Liver (tissue), 9 donors: Measurements from ENCODE around the gene PRR5L. TPM values are rescaled to one million over a fixed set of nuclear protein-coding genes. Genes with fewer than 3 reads are reported as not detected.

Experiments used
- DNase-seq: peaks from one replicate; pipeline ENCODE4 v3.0.0-alpha.2; 2017; ENCODE audit warnings: low spot score
- H3K27ac ChIP-seq, 2 donors: one replicate each; pipeline ENCODE4 v1.7.0; 2013; ENCODE audit warnings: inconsistent platforms in 2 of 2, low read length in 2 of 2, control low read depth in 1 of 2, low read depth in 1 of 2, mild to moderate bottlenecking in 1 of 2
- H3K27me3 ChIP-seq, 4 donors: one replicate each; pipeline versions ENCODE4 v1.6.1 to v1.7.0; 2013; ENCODE audit warnings: low read length in 3 of 4, inconsistent platforms in 1 of 4, mild to moderate bottlenecking in 1 of 4, moderate library complexity in 1 of 4; ENCODE audit not compliant: control insufficient read depth in 4 of 4, insufficient read depth in 4 of 4
- H3K36me3 ChIP-seq, 4 donors: one replicate each; pipeline versions ENCODE4 v1.6.1 to v1.7.0; 2013; ENCODE audit warnings: low read length in 3 of 4, mild to moderate bottlenecking in 3 of 4, low read depth in 1 of 4, moderate library complexity in 1 of 4; ENCODE audit not compliant: control insufficient read depth in 4 of 4, insufficient read depth in 3 of 4
- H3K4me1 ChIP-seq, 4 donors: one replicate each; pipeline versions ENCODE4 v1.6.1 to v1.7.0; 2013; ENCODE audit warnings: low read length in 3 of 4, mild to moderate bottlenecking in 3 of 4, moderate library complexity in 1 of 4; ENCODE audit not compliant: control insufficient read depth in 4 of 4, insufficient read depth in 4 of 4
- H3K4me3 ChIP-seq, 3 donors: one replicate each; pipeline versions ENCODE4 v1.6.1 to v1.7.0; 2013; ENCODE audit warnings: low read length in 3 of 3, control low read depth in 1 of 3, low read depth in 1 of 3, mild to moderate bottlenecking in 1 of 3
- H3K9ac ChIP-seq, 2 donors: one replicate each; pipeline ENCODE4 v1.7.0; 2013; ENCODE audit warnings: low read length in 2 of 2, mild to moderate bottlenecking in 2 of 2, moderate library complexity in 2 of 2, control low read depth in 1 of 2, low read depth in 1 of 2
- H3K9me3 ChIP-seq, 4 donors: one replicate each; pipeline versions ENCODE4 v1.6.1 to v1.7.0; 2013; ENCODE audit warnings: low read length in 3 of 4; ENCODE audit not compliant: control insufficient read depth in 4 of 4
- CTCF ChIP-seq: fragments of 150-350 bp; IDR thresholded peaks from 2 replicates; pipeline ENCODE4 v1.5.1; 2017; ENCODE audit warnings: improper control_type of control experiment, low read depth, low read length; ENCODE audit not compliant: missing input control
- EGR1 ChIP-seq, 2 donors: IDR thresholded peaks; 2 replicates each; pipeline ENCODE4 v1.6.1; 2016 to 2018; ENCODE audit warnings: antibody characterized with exemption in 2 of 2, low read depth in 2 of 2
- FOXA1 ChIP-seq: IDR thresholded peaks from 2 replicates; pipeline ENCODE4 v1.6.1; 2016; ENCODE audit warnings: antibody characterized with exemption
- FOXA2 ChIP-seq: IDR thresholded peaks from 2 replicates; pipeline ENCODE4 v1.6.1; 2016; ENCODE audit warnings: antibody characterized with exemption
- GABPA ChIP-seq, 2 donors: IDR thresholded peaks in 1 of 2; conservative IDR thresholded peaks in 1 of 2; 2 replicates each; pipeline ENCODE4 v1.6.1; 2016; ENCODE audit warnings: antibody characterized with exemption in 2 of 2, mild to moderate bottlenecking in 1 of 2, moderate library complexity in 1 of 2
- HNF4A ChIP-seq, 2 donors: conservative IDR thresholded peaks; 2 replicates each; pipeline ENCODE4 v1.6.1; 2016; ENCODE audit warnings: antibody characterized with exemption in 2 of 2, mild to moderate bottlenecking in 2 of 2
- HNF4G ChIP-seq: IDR thresholded peaks from 2 replicates; pipeline ENCODE4 v1.6.1; 2016; ENCODE audit warnings: antibody characterized with exemption
- JUND ChIP-seq, 2 donors: IDR thresholded peaks; 2 replicates each; pipeline ENCODE4 v1.6.1; 2016; ENCODE audit warnings: antibody characterized with exemption in 2 of 2
- MAX ChIP-seq: IDR thresholded peaks from 2 replicates; pipeline ENCODE4 v1.6.1; 2016; ENCODE audit warnings: antibody characterized with exemption
- NR2F2 ChIP-seq: IDR thresholded peaks from 2 replicates; pipeline ENCODE4 v1.6.1; 2016; ENCODE audit warnings: antibody characterized with exemption
- RAD21 ChIP-seq, 2 donors: IDR thresholded peaks; 2 replicates each; pipeline ENCODE4 v1.6.1; 2016; ENCODE audit warnings: antibody characterized with exemption in 2 of 2, mild to moderate bottlenecking in 2 of 2
- RXRA ChIP-seq, 2 donors: IDR thresholded peaks; 2 replicates each; pipeline ENCODE4 v1.6.1; 2017 to 2018; ENCODE audit warnings: antibody characterized with exemption in 2 of 2, mild to moderate bottlenecking in 1 of 2
- SP1 ChIP-seq: IDR thresholded peaks from 2 replicates; pipeline ENCODE4 v1.6.1; 2018; ENCODE audit warnings: antibody characterized with exemption, mild to moderate bottlenecking
- TAF1 ChIP-seq: conservative IDR thresholded peaks from 2 replicates; pipeline ENCODE4 v1.6.1; 2016; ENCODE audit warnings: antibody characterized with exemption, mild to moderate bottlenecking
- YY1 ChIP-seq: IDR thresholded peaks from 2 replicates; pipeline ENCODE4 v1.6.1; 2016; ENCODE audit warnings: antibody characterized with exemption, mild to moderate bottlenecking
- ZBTB33 ChIP-seq: IDR thresholded peaks from 2 replicates; pipeline ENCODE4 v1.6.1; 2016; ENCODE audit warnings: antibody characterized with exemption
- WGBS: extraction: QIAGEN DNeasy Blood & Tissue Kit; methylation state at CpG from one replicate; pipeline ENCODE4 v1.1.7; 2013; 5-methylcytosine and 5-hydroxymethylcytosine counted together
- polyA plus RNA-seq, 2 donors: library from polyadenylated mRNA; stranded (reverse) in 1 of 2; unstranded in 1 of 2; fragments of 200-250 nt in 1 of 2; fragments of >200 nt in 1 of 2; fragmentation: Nextera tagmentation in 1 of 2; extraction: Ambion mirVana in 1 of 2; gene quantifications; one replicate each; pipeline versions ENCODE4 v1.2.1 to v1.2.3, GENCODE V29; 2013 to 2015
- total RNA-seq, 2 donors: library from RNA; depleted of rRNA; stranded (reverse); fragments of >200 nt; gene quantifications; one replicate each; pipeline ENCODE4 v1.2.3, GENCODE V29; 2014
- TF ChIP-seq, protein P1 (sequence below): IDR thresholded peaks from 2 replicates; pipeline ENCODE4 v1.6.1; 2016; ENCODE audit warnings: antibody characterized with exemption
- TF ChIP-seq, protein P2 (sequence below): IDR thresholded peaks from 2 replicates; pipeline ENCODE4 v1.6.1; 2016; ENCODE audit warnings: antibody characterized with exemption, mild to moderate bottlenecking
- donor health status: healthy.
- donor health status: healthy.
- donor health status: healthy.
- donor health status: healthy.
- donor health status: healthy.

Gene PRR5L
- total and polyA plus RNA-seq, 4 donors, result 1.2 to 8.5 (median 4.5) TPM

DNA sequence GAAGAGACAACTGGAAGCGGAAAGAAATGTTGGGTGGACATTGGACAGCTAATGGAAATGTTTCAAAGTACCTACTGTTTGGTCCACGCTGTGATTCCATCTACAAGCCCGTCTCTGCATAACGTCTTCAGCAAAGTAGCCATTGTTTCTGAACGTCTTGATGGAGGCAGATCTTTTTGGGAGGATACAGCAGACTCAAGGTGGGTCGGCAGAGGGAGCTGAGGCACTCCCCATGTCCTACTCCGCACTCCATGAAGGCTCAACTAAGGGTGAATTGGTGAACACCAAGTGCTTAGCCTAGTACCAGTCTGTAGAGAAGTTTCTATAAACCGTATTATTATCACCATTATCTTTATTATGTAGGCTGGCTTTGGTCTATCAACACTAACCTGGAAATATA, 45.8 kb downstream of the PRR5L start:
- no peaks in the 10 kb centered on the region for H3K4me1 ChIP-seq
- no peak for TF ChIP-seq GABPA (IDR thresholded peaks at IDR 0.05 in 1 of 2, conservative IDR thresholded peaks at IDR 0.05 in 1 of 2)
- TF ChIP-seq, protein P1, sequence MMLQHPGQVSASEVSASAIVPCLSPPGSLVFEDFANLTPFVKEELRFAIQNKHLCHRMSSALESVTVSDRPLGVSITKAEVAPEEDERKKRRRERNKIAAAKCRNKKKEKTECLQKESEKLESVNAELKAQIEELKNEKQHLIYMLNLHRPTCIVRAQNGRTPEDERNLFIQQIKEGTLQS, result no peak
- no peak for TF ChIP-seq SP1
- no peak for TF ChIP-seq MAX
- TF ChIP-seq HNF4A (conservative IDR thresholded peaks at IDR 0.05), result no peak
- no peak for TF ChIP-seq YY1
- TF ChIP-seq, protein P2, sequence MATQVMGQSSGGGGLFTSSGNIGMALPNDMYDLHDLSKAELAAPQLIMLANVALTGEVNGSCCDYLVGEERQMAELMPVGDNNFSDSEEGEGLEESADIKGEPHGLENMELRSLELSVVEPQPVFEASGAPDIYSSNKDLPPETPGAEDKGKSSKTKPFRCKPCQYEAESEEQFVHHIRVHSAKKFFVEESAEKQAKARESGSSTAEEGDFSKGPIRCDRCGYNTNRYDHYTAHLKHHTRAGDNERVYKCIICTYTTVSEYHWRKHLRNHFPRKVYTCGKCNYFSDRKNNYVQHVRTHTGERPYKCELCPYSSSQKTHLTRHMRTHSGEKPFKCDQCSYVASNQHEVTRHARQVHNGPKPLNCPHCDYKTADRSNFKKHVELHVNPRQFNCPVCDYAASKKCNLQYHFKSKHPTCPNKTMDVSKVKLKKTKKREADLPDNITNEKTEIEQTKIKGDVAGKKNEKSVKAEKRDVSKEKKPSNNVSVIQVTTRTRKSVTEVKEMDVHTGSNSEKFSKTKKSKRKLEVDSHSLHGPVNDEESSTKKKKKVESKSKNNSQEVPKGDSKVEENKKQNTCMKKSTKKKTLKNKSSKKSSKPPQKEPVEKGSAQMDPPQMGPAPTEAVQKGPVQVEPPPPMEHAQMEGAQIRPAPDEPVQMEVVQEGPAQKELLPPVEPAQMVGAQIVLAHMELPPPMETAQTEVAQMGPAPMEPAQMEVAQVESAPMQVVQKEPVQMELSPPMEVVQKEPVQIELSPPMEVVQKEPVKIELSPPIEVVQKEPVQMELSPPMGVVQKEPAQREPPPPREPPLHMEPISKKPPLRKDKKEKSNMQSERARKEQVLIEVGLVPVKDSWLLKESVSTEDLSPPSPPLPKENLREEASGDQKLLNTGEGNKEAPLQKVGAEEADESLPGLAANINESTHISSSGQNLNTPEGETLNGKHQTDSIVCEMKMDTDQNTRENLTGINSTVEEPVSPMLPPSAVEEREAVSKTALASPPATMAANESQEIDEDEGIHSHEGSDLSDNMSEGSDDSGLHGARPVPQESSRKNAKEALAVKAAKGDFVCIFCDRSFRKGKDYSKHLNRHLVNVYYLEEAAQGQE, result no peak
- no peak for TF ChIP-seq FOXA2
- TF ChIP-seq JUND (IDR thresholded peaks at IDR 0.05), result no peak
- TF ChIP-seq TAF1, result no peak
- TF ChIP-seq NR2F2, result no peak
- TF ChIP-seq CTCF, result no peak
- TF ChIP-seq EGR1 (IDR thresholded peaks at IDR 0.05; ENCODE audit: low read depth in 2 of 2), result no peak
- no peak for TF ChIP-seq RXRA (IDR thresholded peaks at IDR 0.05)
- TF ChIP-seq RAD21 (IDR thresholded peaks at IDR 0.05), result no peak
- TF ChIP-seq FOXA1, result no peak
- TF ChIP-seq HNF4G, result no peak
- no peak for TF ChIP-seq ZBTB33
- DNase-seq, result no peak
- no peaks in the 10 kb centered on the region for H3K36me3 ChIP-seq
- H3K27ac ChIP-seq, result no peak overlapping the region
- 82% methylated on average over 8 of the region's 8 CpGs for WGBS
- no peaks in the 10 kb centered on the region for H3K9me3 ChIP-seq
- peaks cover 0 to 5% (median 0%) of the 10 kb centered on the region in 4 donors for H3K27me3 ChIP-seq
- H3K9ac ChIP-seq, result no peak overlapping the region
- H3K4me3 ChIP-seq, result no peak overlapping the region
